Right kidney (tissue), 1 donor: ENCODE results near the gene CIP2A.

Source experiments
- DNase-seq: peaks from one replicate; pipeline ENCODE4 v3.0.0-alpha.2; 2016

Gene CIP2A

GRCh38 chr3:108511055-108511454, 78.2 kb downstream of the CIP2A start:
- DNase-seq: no peak

GRCh38 chr3:108510496-108510895, 78.7 kb downstream of the CIP2A start, which contains the start of gene MYH15:
Gene MYH15, minus strand, starts transcription at chr3:108510596. Its CDS starts 66 bp downstream, at chr3:108510530.
- DNase-seq: no peak

GRCh38 chr3:108509871-108510270, 79.4 kb downstream of the CIP2A start:
- no peak for DNase-seq

- no peak for DNase-seq
Measured at GRCh38 chr3:108509263-108509662, 80.0 kb downstream of the CIP2A start.

- DNase-seq: no peak
Measured at GRCh38 chr3:108507902-108508301, 81.3 kb downstream of the CIP2A start.

- no peak for DNase-seq
Measured at GRCh38 chr3:108505811-108506210, 83.4 kb downstream of the CIP2A start.

- DNase-seq: no peak
Measured at GRCh38 chr3:108503722-108504121, 85.5 kb downstream of the CIP2A start.

- no peak for DNase-seq
Measured at GRCh38 chr3:108501535-108501934, 87.7 kb downstream of the CIP2A start.

GRCh38 chr3:108500728-108501127, 88.5 kb downstream of the CIP2A start:
- DNase-seq: no peak
